Breast epithelium (tissue), 3 donors: ENCODE data around the gene SVBP.

Experiments used
- CTCF ChIP-seq, 3 donors: fragments of 450-650 bp; IDR thresholded peaks; one replicate each; pipeline ENCODE4 v1.5.1; 2016 to 2017; ENCODE audit warnings: antibody characterized with exemption in 3 of 3, mild to moderate bottlenecking in 3 of 3, moderate library complexity in 3 of 3
- POLR2A ChIP-seq: fragments of 450-650 bp; IDR thresholded peaks from one replicate; pipeline ENCODE4 v1.6.1; 2016; ENCODE audit warnings: antibody characterized with exemption, mild to moderate bottlenecking, moderate library complexity
- POLR2AphosphoS5 ChIP-seq, 3 donors: sonication (generic); formaldehyde crosslinking; IDR thresholded peaks; one replicate each; pipeline ENCODE4 v1.6.1; 2017; ENCODE audit warnings: antibody characterized with exemption in 3 of 3

- no peak for TF ChIP-seq CTCF (IDR thresholded peaks at IDR 0.05)
- TF ChIP-seq POLR2AphosphoS5 (IDR thresholded peaks at IDR 0.05): no peak
- no peak for TF ChIP-seq POLR2A
Measured at GRCh38 chr1:42815941-42816584, 1.1 kb downstream of the SVBP start.
